HAP-1 (cell line): ENCODE measurements around the gene LIMA1.
A peak's percentile ranks its signal among the peaks of the same experiment; 100 is the strongest.
"Not testable (repeated sequence)": the region's sequence is repeated elsewhere in the genome, so short reads cannot be mapped to it uniquely, and the experiment has no call there.

Source experiments
- DNase-seq, 2 experiments: peaks; one replicate each; pipeline ENCODE4 v3.0.0-alpha.2; 2016 to 2020; ENCODE audit warnings: low spot score in 2 of 2
- H3K27me3 ChIP-seq: fragments of 250-450 bp; sonication (Bioruptor Pico); 2 replicates; pipeline ENCODE4 v1.5.1; 2020; ENCODE audit warnings: low read depth, mild to moderate bottlenecking, moderate library complexity
- H3K36me3 ChIP-seq: fragments of 250-450 bp; sonication (Bioruptor Pico); replicated peaks from 2 replicates; pipeline ENCODE4 v1.5.1; 2020; ENCODE audit warnings: mild to moderate bottlenecking
- H3K4me1 ChIP-seq: fragments of 250-450 bp; sonication (Bioruptor Pico); 2 replicates; pipeline ENCODE4 v1.5.1; 2020; ENCODE audit warnings: mild to moderate bottlenecking
- H3K4me3 ChIP-seq: fragments of 250-450 bp; sonication (Bioruptor Pico); 2 replicates; pipeline ENCODE4 v1.5.1; 2020; ENCODE audit warnings: mild to moderate bottlenecking, moderate library complexity
- H3K9me3 ChIP-seq: fragments of 250-450 bp; sonication (Bioruptor Pico); 2 replicates; pipeline ENCODE4 v1.5.1; 2020; ENCODE audit warnings: mild to moderate bottlenecking, moderate library complexity
- in situ Hi-C: fragments of 300-500 bp; cut with MboI; formaldehyde crosslinking; loops from 3 replicates; pipeline ENCODE4 v1.14.3; 2020; ENCODE audit warnings: low sequenced_read_pairs, inconsistent platforms, mixed read lengths

LIMA1 gene

GRCh38 chr12:50283229-50283923 is at the start of gene LIMA1:
TSS of gene LIMA1 (minus strand) at chr12:50283520. CDS start at chr12:50248751, 34,769 bp downstream.
- Histone ChIP-seq H3K27me3 (no peaks in the 10 kb centered on the region), H3K4me3 (peak within 1 kb of the TSS; percentile 62), H3K4me1 (peaks cover 4% of the 10 kb centered on the region), H3K9me3 (no peaks in the 10 kb centered on the region), H3K36me3 (no peaks in the 10 kb centered on the region)
- peak; percentile 70 to 92 for DNase-seq
- in situ Hi-C loops = no loop called here

- DNase-seq = no peak
- Histone ChIP-seq H3K36me3 (no peaks in the 10 kb centered on the region), H3K27me3 (no peaks in the 10 kb centered on the region; the same call in 1 of the 2 replicates), H3K9me3 (no peaks in the 10 kb centered on the region), H3K4me1 (peaks cover 2% of the 10 kb centered on the region), H3K4me3 (no peak overlapping the region)
- in situ Hi-C loops = no loop called here
Measured at GRCh38 chr12:50331745-50332144, 48.4 kb upstream of the LIMA1 start.

- H3K4me3 ChIP-seq, H3K27me3 ChIP-seq, in situ Hi-C loops, H3K4me1 ChIP-seq, H3K36me3 ChIP-seq, DNase-seq, H3K9me3 ChIP-seq: not testable (repeated sequence)
Measured at GRCh38 chr12:50328664-50329063, 45.3 kb upstream of the LIMA1 start.

GRCh38 chr12:50326590-50327284 is 43.4 kb upstream of the LIMA1 start:
- in situ Hi-C loops = no loop called here
- no peak overlapping the region for H3K4me3 ChIP-seq
- DNase-seq = peak in 1 of 2 experiments; percentile 31

GRCh38 chr12:50325890-50326391 is 42.6 kb upstream of the LIMA1 start:
- H3K9me3 ChIP-seq = no peaks in the 10 kb centered on the region
- no peak overlapping the region for H3K4me3 ChIP-seq
- in situ Hi-C loops = no loop called here
- H3K27me3 ChIP-seq = no peaks in the 10 kb centered on the region
- H3K36me3 ChIP-seq = no peaks in the 10 kb centered on the region
- DNase-seq = no peak
- peaks cover 6% of the 10 kb centered on the region for H3K4me1 ChIP-seq

More at GRCh38 chr12:50326590-50327284, 43.4 kb upstream of the LIMA1 start:
- Histone ChIP-seq H3K4me1 (peaks cover 6% of the 10 kb centered on the region), H3K36me3 (no peaks in the 10 kb centered on the region), H3K27me3 (no peaks in the 10 kb centered on the region), H3K9me3 (no peaks in the 10 kb centered on the region)

GRCh38 chr12:50324770-50325169 is 41.5 kb upstream of the LIMA1 start:
- H3K4me3 ChIP-seq, H3K27me3 ChIP-seq, DNase-seq, H3K36me3 ChIP-seq, in situ Hi-C loops, H3K9me3 ChIP-seq, H3K4me1 ChIP-seq: not testable (repeated sequence)

- H3K27me3 ChIP-seq, in situ Hi-C loops, H3K36me3 ChIP-seq, H3K4me1 ChIP-seq, H3K9me3 ChIP-seq, H3K4me3 ChIP-seq, DNase-seq: not testable (repeated sequence)
Measured at GRCh38 chr12:50324077-50324476, 40.8 kb upstream of the LIMA1 start.

- Histone ChIP-seq H3K36me3 (no peaks in the 10 kb centered on the region), H3K4me1 (peaks cover 6% of the 10 kb centered on the region), H3K4me3 (no peak overlapping the region), H3K9me3 (no peaks in the 10 kb centered on the region), H3K27me3 (no peaks in the 10 kb centered on the region)
- in situ Hi-C loops = no loop called here
- DNase-seq = no peak
Measured at GRCh38 chr12:50322206-50322605, 38.9 kb upstream of the LIMA1 start.

GRCh38 chr12:50317203-50317602 is 33.9 kb upstream of the LIMA1 start:
- in situ Hi-C loops = loop anchor here (10.0 kb wide), 1 partner anchor 132 kb away; no protein-coding TSS in a partner anchor
- H3K9me3 ChIP-seq = no peaks in the 10 kb centered on the region
- no peak for DNase-seq
- no peak overlapping the region for H3K4me3 ChIP-seq
- H3K27me3 ChIP-seq = no peaks in the 10 kb centered on the region
- H3K36me3 ChIP-seq = no peaks in the 10 kb centered on the region
- no peaks in the 10 kb centered on the region for H3K4me1 ChIP-seq

GRCh38 chr12:50315803-50316202 is 32.5 kb upstream of the LIMA1 start:
- H3K4me3 ChIP-seq = no peak overlapping the region
- H3K4me1 ChIP-seq = no peaks in the 10 kb centered on the region
- in situ Hi-C loops = loop anchor here (10.0 kb wide), 1 partner anchor 131 kb away; no protein-coding TSS in a partner anchor
- H3K36me3 ChIP-seq = no peaks in the 10 kb centered on the region
- no peaks in the 10 kb centered on the region for H3K27me3 ChIP-seq
- DNase-seq = no peak
- no peaks in the 10 kb centered on the region for H3K9me3 ChIP-seq

- in situ Hi-C loops = loop anchor here (5.0 to 10.0 kb wide), 2 partner anchors 130 to 182 kb away; no protein-coding TSS in a partner anchor
- Histone ChIP-seq H3K9me3 (no peaks in the 10 kb centered on the region), H3K36me3 (no peaks in the 10 kb centered on the region), H3K4me3 (no peak overlapping the region), H3K27me3 (no peaks in the 10 kb centered on the region), H3K4me1 (peaks cover 6% of the 10 kb centered on the region)
- DNase-seq = peak; percentile 40 to 77
Measured at GRCh38 chr12:50314636-50315312, 31.5 kb upstream of the LIMA1 start.

GRCh38 chr12:50313971-50314370 is 30.7 kb upstream of the LIMA1 start:
- H3K27me3 ChIP-seq, H3K36me3 ChIP-seq, H3K4me3 ChIP-seq, DNase-seq, H3K9me3 ChIP-seq: not testable (repeated sequence)
- in situ Hi-C loops = loop anchor here (5.0 to 10.0 kb wide), 2 partner anchors 129 to 182 kb away; no protein-coding TSS in a partner anchor
- peaks cover 12% of the 10 kb centered on the region for H3K4me1 ChIP-seq

GRCh38 chr12:50313256-50313931 is 30.1 kb upstream of the LIMA1 start:
- Histone ChIP-seq H3K4me3 (no peak overlapping the region), H3K9me3 (no peaks in the 10 kb centered on the region), H3K27me3 (no peaks in the 10 kb centered on the region), H3K4me1 (peaks cover 12% of the 10 kb centered on the region), H3K36me3 (no peaks in the 10 kb centered on the region)
- DNase-seq = no peak
- in situ Hi-C loops = loop anchor here (5.0 to 10.0 kb wide), 2 partner anchors 129 to 181 kb away; no protein-coding TSS in a partner anchor
